NCI-H345 treated with DMSO at 0.1 percent for 48 hours (cell line): ENCODE results near the gene IP6K3.

ENCODE experiments used
- DNase-seq: peaks from one replicate; lab custom pipeline; 2025; ENCODE audit not compliant: unreplicated experiment; lab: John Stamatoyannopoulos, UW

The IP6K3 gene

GRCh38 chr6:33746651-33747100 is at the start of gene IP6K3:
TSS of gene IP6K3 (minus strand) at chr6:33746905. CDS start at chr6:33735476, 11,429 bp downstream.
- no peak for DNase-seq

GRCh38 chr6:33794910-33795623 is 48.4 kb upstream of the IP6K3 start:
- no peak for DNase-seq

DNA sequence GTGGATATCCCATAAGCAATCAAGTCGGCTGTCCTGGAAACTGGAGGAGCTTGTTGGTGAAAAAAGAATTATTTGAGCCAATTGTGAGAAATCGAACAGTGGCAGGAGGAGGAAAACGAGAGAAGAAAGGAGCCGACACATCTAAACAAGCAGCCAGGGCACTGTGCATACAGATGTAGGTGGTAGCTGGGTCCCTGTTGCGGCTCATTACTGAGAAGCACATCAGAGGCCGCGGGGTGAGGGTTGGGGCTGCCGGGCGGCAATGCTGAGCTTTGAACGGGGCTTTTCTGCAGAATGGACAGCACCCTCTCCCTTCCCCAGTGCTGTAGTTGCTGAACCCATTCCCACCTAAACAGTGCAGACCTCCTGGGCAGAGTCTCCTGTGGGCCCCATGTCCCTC is 46.3 kb upstream of the IP6K3 start:
- DNase-seq: no peak

DNA sequence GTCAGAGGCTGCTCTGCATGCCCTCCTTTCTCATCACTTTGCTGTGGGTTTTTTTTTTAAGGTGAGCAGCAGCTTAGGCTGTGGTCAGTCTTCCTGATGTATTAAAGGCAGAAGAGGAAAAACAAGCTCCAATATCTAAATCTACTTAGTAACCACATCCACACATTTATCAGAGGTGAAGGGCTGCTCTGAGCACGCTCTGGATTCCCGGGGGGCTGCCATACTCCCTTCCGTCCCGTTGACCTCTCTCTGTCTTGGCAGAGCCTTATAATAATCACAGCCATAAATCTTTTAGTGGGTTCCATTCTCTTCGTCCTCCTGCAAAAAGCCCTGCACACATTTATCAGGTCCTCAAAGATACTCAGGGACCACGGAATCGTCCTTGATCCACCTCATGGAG is 44.9 kb upstream of the IP6K3 start:
- DNase-seq: no peak

- no peak for DNase-seq
These were observed 44.2 kb upstream of the IP6K3 start for GRCh38 chr6:33790910-33791309.

DNA sequence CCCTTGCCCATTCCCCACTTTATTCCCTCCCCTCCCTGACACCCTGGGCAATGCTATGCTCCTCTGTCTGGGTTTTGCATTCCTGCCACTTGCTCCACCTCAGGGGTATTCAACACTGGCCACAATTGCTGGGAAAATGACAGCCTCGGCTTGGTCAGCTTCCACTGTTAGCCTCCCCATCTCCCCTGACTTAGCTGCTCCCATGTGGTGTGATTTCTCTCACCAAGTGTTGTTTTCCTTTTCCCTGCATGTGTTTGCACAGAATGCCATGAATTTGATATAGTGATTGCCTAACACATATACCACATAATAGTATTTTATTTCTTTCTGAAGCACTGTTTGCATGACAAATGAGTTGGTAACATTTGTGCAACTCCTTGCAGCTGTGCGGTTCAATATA is 43.7 kb upstream of the IP6K3 start:
- no peak for DNase-seq

- DNase-seq: no peak
These were observed 42.8 kb upstream of the IP6K3 start for GRCh38 chr6:33789550-33789895.

DNA sequence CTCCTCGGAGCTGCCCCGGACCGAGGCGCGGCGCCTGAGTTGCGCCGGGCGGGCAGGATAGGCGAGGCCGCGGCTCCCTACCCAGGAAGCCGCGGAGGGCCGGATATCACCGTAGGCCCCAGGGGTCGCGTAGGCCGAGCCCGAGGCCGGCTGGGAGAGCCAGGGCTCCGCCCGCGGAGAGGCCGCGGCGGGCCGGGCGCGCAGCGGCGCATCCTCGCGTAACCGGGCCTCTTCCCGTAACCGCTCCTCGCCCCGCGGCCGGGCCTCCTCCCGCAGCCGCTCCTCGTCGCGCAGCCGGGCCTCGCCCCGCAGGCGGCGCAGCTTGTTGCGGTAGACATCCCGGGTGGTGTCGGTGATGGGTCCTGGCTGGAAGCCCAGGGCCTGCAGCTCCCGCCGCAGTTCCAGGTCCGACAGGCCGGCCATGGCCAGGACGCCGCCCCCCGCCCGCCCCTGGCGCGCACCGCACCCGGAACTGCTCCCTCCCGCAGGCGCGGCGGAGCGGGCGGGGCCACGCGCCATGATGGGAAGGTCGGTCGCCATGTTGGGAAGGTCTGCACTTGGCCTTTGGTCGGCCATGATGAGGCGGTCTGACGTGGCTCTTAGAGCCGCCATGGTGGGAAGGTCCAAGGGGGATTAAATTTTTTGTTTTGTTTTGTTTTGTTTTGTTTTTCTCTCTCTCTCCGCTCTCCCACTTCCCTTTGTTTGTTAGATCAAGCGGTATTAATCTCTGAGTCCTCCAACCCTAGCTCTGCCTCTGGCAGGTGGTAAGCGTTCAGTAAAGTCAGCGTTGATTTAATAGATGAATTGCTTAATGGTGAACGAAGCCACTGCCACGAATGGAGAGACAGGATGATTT is 42.2 kb upstream of the IP6K3 start, which contains the start of gene LEMD2:
Gene LEMD2 (minus strand): TSS at position 437 of the 856 bp plus-strand sequence. CDS start 14 bp downstream, at position 423.
- DNase-seq: peak; percentile 88

GRCh38 chr6:33787954-33788693 is 41.4 kb upstream of the IP6K3 start:
- no peak for DNase-seq

GRCh38 chr6:33787346-33787953 is 40.7 kb upstream of the IP6K3 start:
- DNase-seq: no peak

DNA sequence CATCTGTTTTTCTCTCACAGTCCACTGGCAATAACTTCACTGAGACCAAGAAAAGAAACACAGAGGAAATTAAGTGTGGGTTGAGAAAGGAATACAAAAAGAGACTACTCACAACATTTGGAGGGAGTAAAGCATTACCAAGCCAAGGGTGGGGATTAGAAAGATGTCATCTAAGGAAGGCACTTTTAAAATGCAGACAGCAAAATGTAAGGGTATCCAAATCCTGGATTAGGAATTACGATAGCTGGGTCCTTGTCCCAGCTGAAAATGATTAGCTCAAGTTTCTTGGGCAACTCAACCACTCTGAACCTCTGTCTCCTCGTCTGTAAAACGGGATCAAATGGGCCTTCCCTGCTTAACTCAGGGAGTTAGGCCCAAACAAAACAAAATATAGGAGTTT is 40.0 kb upstream of the IP6K3 start:
- no peak for DNase-seq

DNA sequence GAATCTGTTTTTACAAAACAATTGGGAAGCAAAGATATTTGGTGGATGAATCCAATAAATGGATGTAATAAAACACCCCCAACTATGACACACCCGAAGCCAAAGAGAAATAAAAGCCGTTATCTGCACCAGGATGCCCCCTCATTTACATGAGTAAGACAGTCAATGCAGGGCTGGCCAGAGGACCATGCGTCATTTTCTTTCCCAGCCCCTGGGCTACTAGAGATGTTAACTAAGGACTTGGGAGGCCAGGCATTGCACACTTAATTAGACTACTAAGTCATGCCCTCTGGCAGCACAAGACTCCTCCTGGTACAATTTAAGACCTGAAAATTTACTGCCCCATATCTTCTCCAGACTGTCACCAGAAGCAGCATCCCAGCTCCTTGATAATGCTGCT is 39.1 kb upstream of the IP6K3 start:
- no peak for DNase-seq

GRCh38 chr6:33784787-33785186 is 38.1 kb upstream of the IP6K3 start:
- no peak for DNase-seq

GRCh38 chr6:33783781-33784520 is 37.2 kb upstream of the IP6K3 start:
- DNase-seq: no peak

DNA sequence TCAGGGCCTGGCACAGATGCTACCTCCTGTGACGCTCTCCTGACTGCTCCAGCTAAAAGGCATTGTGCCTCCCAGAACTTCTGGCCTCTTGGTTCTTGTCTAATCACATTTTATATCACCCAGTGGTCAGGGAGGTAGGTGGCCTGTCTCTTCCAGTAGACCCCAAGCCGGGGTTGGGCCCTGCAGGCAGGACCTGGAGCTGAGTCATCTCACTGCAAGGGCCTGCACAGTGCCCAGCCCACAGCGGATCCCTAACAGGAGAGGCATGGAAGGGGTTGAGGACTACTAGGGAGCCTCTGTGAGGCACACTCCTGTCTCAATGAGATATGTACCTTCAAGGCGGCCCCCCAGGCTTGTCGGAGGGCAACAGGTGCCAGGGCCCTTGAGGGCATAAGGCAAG is 35.9 kb upstream of the IP6K3 start:
- DNase-seq: no peak

GRCh38 chr6:33781131-33781975 is 34.6 kb upstream of the IP6K3 start:
- DNase-seq: no peak

- DNase-seq: no peak
These were observed 33.2 kb upstream of the IP6K3 start for GRCh38 chr6:33779895-33780294.

DNA sequence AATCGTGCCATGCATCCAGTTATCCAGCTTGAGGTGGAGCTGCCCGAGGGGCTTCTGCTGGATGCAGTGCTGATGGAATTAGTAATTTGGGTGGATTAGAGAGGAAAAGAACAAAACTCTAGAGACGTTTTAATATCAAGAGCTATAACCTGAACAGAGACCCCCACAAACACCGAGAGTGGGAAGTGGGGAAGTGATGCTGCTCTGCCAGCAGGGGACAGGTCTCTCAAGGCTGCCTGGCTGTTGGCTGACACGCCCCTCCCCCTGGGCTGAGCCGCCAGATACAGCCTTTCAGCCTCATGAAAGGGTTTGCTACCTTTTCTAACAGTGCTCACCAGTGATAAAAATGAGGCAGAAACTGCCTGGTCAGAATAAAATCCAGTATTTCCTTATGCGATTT is 32.6 kb upstream of the IP6K3 start:
- no peak for DNase-seq

DNA sequence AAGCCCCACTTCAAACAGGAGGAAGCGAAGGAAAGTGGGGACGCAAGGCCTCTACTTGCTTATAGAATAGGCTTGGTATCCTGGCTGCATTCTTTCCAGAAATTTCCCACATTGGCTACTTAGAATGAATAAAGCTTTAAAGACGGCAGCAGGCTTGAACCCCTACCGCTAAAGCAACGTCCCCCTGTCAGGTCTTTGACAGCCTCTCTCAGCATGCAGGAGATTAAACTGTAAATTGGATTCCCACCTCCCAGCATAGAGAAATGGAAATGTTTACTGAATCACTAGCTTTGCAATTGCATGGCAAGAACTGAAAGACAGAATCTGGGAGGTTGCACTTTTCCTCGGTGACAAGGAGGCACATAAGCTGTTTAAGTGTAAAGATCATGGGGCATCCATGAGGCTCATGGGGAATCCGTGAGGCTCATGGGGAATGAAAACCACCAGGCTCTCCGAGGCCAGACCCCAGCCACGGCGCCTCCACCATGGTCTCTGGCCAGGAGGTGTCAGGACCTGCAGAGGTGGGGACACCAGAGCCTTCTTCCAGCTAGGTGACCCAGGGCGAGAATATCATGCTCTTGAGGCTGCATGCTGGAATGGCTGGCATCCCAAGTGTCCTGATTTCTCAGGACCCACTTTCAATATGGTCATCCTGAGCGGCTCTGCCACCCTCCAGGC is 31.9 kb upstream of the IP6K3 start:
- no peak for DNase-seq
